ENCODE data around the gene ITCH. TPM values are rescaled to one million over a fixed set of nuclear protein-coding genes. Genes with fewer than 3 reads are reported as not detected.

The ITCH gene
- total and polyA plus RNA-seq, 9 of the 15 experiments (the other 6 are each of a cell fraction or from before 2014, with no cell fraction given), result 7.5 to 53.0 (median 22.9) TPM

- ChIA-PET CTCF (ENCODE audit: low intra/inter-chr PET ratio) (interaction anchor here (0.6 kb wide), 1 partner anchor 8 kb away, joined by 5 read pairs; no protein-coding TSS in a partner anchor), POLR2A (interaction anchor here (1.6 kb wide), 1 partner anchor 17 kb away, joined by 4 read pairs; no protein-coding TSS in a partner anchor)
- 90% methylated on average over 2 of the region's 2 CpGs for WGBS (ENCODE audit: insufficient coverage, low coverage, missing lambda C conversion rate)
- no peak for TF ChIP-seq ZNF561 (CRISPR knock-in tag; conservative IDR thresholded peaks at IDR 0.05)
- no peak for TF ChIP-seq SP2 (IDR thresholded peaks at IDR 0.05; ENCODE audit: extremely low read depth, low read depth, low read length, poor library complexity, severe bottlenecking)
- TF ChIP-seq, protein P1, sequence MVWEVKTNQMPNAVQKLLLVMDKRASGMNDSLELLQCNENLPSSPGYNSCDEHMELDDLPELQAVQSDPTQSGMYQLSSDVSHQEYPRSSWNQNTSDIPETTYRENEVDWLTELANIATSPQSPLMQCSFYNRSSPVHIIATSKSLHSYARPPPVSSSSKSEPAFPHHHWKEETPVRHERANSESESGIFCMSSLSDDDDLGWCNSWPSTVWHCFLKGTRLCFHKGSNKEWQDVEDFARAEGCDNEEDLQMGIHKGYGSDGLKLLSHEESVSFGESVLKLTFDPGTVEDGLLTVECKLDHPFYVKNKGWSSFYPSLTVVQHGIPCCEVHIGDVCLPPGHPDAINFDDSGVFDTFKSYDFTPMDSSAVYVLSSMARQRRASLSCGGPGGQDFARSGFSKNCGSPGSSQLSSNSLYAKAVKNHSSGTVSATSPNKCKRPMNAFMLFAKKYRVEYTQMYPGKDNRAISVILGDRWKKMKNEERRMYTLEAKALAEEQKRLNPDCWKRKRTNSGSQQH (CRISPR knock-in tag; IDR thresholded peaks at IDR 0.05), result no peak
- TF ChIP-seq POLR2AphosphoS2 (IDR thresholded peaks at IDR 0.05; ENCODE audit: low read length), result no peak
- TF ChIP-seq, protein P2, sequence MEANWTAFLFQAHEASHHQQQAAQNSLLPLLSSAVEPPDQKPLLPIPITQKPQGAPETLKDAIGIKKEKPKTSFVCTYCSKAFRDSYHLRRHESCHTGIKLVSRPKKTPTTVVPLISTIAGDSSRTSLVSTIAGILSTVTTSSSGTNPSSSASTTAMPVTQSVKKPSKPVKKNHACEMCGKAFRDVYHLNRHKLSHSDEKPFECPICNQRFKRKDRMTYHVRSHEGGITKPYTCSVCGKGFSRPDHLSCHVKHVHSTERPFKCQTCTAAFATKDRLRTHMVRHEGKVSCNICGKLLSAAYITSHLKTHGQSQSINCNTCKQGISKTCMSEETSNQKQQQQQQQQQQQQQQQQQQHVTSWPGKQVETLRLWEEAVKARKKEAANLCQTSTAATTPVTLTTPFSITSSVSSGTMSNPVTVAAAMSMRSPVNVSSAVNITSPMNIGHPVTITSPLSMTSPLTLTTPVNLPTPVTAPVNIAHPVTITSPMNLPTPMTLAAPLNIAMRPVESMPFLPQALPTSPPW (CRISPR knock-in tag; IDR thresholded peaks at IDR 0.05), result no peak
- TF ChIP-seq ZNF780A (CRISPR knock-in tag; IDR thresholded peaks at IDR 0.05), result no peak
- no peak for TF ChIP-seq HMG20A (CRISPR knock-in tag; conservative IDR thresholded peaks at IDR 0.05)
- no peak for TF ChIP-seq ZC3H4 (CRISPR knock-in tag; IDR thresholded peaks at IDR 0.05; ENCODE audit: borderline replicate concordance)
- TF ChIP-seq DNMT1 (IDR thresholded peaks at IDR 0.05), result no peak
- no peak for TF ChIP-seq ZNF77 (CRISPR knock-in tag; IDR thresholded peaks at IDR 0.05)
- no peak for TF ChIP-seq TEAD4 (IDR thresholded peaks at IDR 0.05; ENCODE audit: low read length)
- TF ChIP-seq TEAD4 (CRISPR knock-in tag; IDR thresholded peaks at IDR 0.05; ENCODE audit: borderline replicate concordance), result no peak
- TF ChIP-seq HSF4 (CRISPR knock-in tag; IDR thresholded peaks at IDR 0.05; ENCODE audit: borderline replicate concordance), result no peak
- no peak for TF ChIP-seq HNRNPUL1 (IDR thresholded peaks at IDR 0.05; ENCODE audit: low read length)
- TF ChIP-seq, protein P3, sequence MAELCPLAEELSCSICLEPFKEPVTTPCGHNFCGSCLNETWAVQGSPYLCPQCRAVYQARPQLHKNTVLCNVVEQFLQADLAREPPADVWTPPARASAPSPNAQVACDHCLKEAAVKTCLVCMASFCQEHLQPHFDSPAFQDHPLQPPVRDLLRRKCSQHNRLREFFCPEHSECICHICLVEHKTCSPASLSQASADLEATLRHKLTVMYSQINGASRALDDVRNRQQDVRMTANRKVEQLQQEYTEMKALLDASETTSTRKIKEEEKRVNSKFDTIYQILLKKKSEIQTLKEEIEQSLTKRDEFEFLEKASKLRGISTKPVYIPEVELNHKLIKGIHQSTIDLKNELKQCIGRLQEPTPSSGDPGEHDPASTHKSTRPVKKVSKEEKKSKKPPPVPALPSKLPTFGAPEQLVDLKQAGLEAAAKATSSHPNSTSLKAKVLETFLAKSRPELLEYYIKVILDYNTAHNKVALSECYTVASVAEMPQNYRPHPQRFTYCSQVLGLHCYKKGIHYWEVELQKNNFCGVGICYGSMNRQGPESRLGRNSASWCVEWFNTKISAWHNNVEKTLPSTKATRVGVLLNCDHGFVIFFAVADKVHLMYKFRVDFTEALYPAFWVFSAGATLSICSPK (IDR thresholded peaks at IDR 0.05; ENCODE audit: borderline replicate concordance), result no peak
- no peak for TF ChIP-seq DDX20 (tag; IDR thresholded peaks at IDR 0.05; ENCODE audit: low read depth)
- TF ChIP-seq STAT5A (IDR thresholded peaks at IDR 0.05; ENCODE audit: borderline replicate concordance, low read length), result no peak
- no peak for TF ChIP-seq ZNF41 (CRISPR knock-in tag; conservative IDR thresholded peaks at IDR 0.05)
- no peak for TF ChIP-seq ZNF589 (CRISPR knock-in tag; IDR thresholded peaks at IDR 0.05; ENCODE audit: low read depth)
- no peak overlapping the region for H3K9ac ChIP-seq (ENCODE audit: insufficient read depth in 1 of 2, low read depth in 2 of 2, low read length in 2 of 2)
- peaks cover 30% of the 10 kb centered on the region; the same call in 2 of the 3 replicates for H3K36me3 ChIP-seq (ENCODE audit: control insufficient read depth, insufficient read depth, low read length)
- in situ Hi-C loops (cut with MboI), result no loop called here
- intact Hi-C loops (cut with micrococcal nuclease), result no loop called here
- peaks cover 83% of the 10 kb centered on the region for H3K79me2 ChIP-seq (ENCODE audit: control insufficient read depth, insufficient read depth, low read length)
- H3K27ac ChIP-seq (ENCODE audit: extremely low read depth, low read depth, low read length), result no peak overlapping the region
- H3K4me3 ChIP-seq, result no peak overlapping the region
- DNase-seq (ENCODE audit: extremely low read depth in 1 of 4, low spot score in 3 of 4), result no peak
- H3K4me1 ChIP-seq (replicated peaks in 1 of 2; ENCODE audit: control insufficient read depth in 2 of 2, insufficient read depth in 2 of 2, low read length in 2 of 2), result peaks cover 5 to 10% of the 10 kb centered on the region in 2 experiments; a peak in 3 of 5 replicates
- FAIRE-seq, result no peak
- no TSS peak for BruUV-seq (replicated peaks)
- no peak overlapping the region for H2AFZ ChIP-seq (ENCODE audit: low read depth, low read length)
- ATAC-seq, result no peak
- H3K4me2 ChIP-seq (ENCODE audit: insufficient read depth, low read length), result no peak overlapping the region
- H3K27me3 ChIP-seq (ENCODE audit: control insufficient read depth in 2 of 2, insufficient read depth in 2 of 2, low read length in 2 of 2), result no peaks in the 10 kb centered on the region
- H3K9me3 ChIP-seq (replicated peaks; ENCODE audit: control insufficient read depth, insufficient read depth, low read depth, low read length), result no peaks in the 10 kb centered on the region
- peaks cover 21% of the 10 kb centered on the region for H4K20me1 ChIP-seq (replicated peaks; ENCODE audit: control insufficient read depth, insufficient read depth, low read length)
- no peaks in the 10 kb centered on the region for H3K9me1 ChIP-seq (ENCODE audit: control insufficient read depth, insufficient read depth, low read length)
Observed at GRCh38 chr20:34388678-34389077, 25.6 kb downstream of the ITCH start.
